Measurements from ENCODE around the gene NHS.

Gene NHS

GRCh38 chrX:17377091-17377717 lies 2.2 kb downstream of the NHS start:
- TF ChIP-seq CTCF (IDR thresholded peaks at IDR 0.05; ENCODE audit: insufficient read depth, missing control alignments), result no peak
- FAIRE-seq (no peak), DNase-seq (ENCODE audit: insufficient read length, low spot score) (no peak)

DNA sequence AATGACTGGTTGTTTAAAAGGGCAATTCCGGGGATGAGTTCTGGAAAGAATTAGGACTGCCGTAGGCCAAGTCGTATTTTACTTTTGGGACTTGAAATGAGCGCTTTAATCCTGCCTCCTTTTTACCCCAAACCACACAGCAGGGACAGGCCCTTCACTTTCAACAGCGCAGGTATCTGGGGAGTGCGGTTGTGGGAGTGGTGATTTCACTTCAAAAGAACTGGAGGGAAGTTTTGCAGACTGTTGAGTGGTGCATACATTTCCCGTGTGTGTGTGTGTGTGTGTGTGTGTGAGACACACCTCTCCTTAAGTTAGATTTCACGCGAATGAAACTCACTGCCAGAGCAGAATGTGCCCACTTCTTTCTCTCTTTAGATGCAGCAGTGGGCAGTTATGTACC lies 2.8 kb downstream of the NHS start:
- DNase-seq (ENCODE audit: insufficient read length, low spot score), result no peak
- FAIRE-seq, result no peak
- TF ChIP-seq CTCF (IDR thresholded peaks at IDR 0.05; ENCODE audit: insufficient read depth, missing control alignments), result no peak

GRCh38 chrX:17380221-17380620 lies 5.2 kb downstream of the NHS start:
- no peak for TF ChIP-seq CTCF (IDR thresholded peaks at IDR 0.05; ENCODE audit: insufficient read depth, missing control alignments)
- DNase-seq (ENCODE audit: insufficient read length, low spot score), result no peak
- no peak for FAIRE-seq

- FAIRE-seq (no peak), DNase-seq (ENCODE audit: insufficient read length, low spot score) (no peak)
- TF ChIP-seq CTCF (IDR thresholded peaks at IDR 0.05; ENCODE audit: insufficient read depth, missing control alignments), result no peak
Observed at GRCh38 chrX:17390419-17390850, 15.4 kb downstream of the NHS start.

GRCh38 chrX:17395154-17395553 lies 20.2 kb downstream of the NHS start:
- DNase-seq (ENCODE audit: insufficient read length, low spot score) (no peak), FAIRE-seq (no peak)
- no peak for TF ChIP-seq CTCF (IDR thresholded peaks at IDR 0.05; ENCODE audit: insufficient read depth, missing control alignments)

GRCh38 chrX:17397074-17397473 lies 22.1 kb downstream of the NHS start:
- DNase-seq (ENCODE audit: insufficient read length, low spot score) (no peak), FAIRE-seq (no peak)
- TF ChIP-seq CTCF (IDR thresholded peaks at IDR 0.05; ENCODE audit: insufficient read depth, missing control alignments), result no peak

GRCh38 chrX:17403189-17403691 lies 28.2 kb downstream of the NHS start:
- no peak for DNase-seq (ENCODE audit: insufficient read length, low spot score)
- no peak for FAIRE-seq
- no peak for TF ChIP-seq CTCF (IDR thresholded peaks at IDR 0.05; ENCODE audit: insufficient read depth, missing control alignments)

Data from D721Med (cell line).